Muscle layer of duodenum (tissue), 2 donors: ENCODE data around the gene INSYN2A.

ENCODE experiments used
- H3K27ac ChIP-seq: one replicate; pipeline ENCODE4 v1.7.0; 2013; ENCODE audit warnings: mild to moderate bottlenecking, low read length
- H3K27me3 ChIP-seq: one replicate; pipeline ENCODE4 v1.7.0; 2013; ENCODE audit warnings: low read depth, mild to moderate bottlenecking, control low read depth, low read length
- H3K36me3 ChIP-seq, 2 donors: one replicate each; pipeline ENCODE4 v1.7.0; 2013; ENCODE audit warnings: low read length in 2 of 2, control low read depth in 1 of 2, mild to moderate bottlenecking in 1 of 2; ENCODE audit not compliant: insufficient read depth in 2 of 2, control insufficient read depth in 1 of 2
- H3K4me1 ChIP-seq, 2 donors: one replicate each; pipeline ENCODE4 v1.7.0; 2013; ENCODE audit warnings: low read length in 2 of 2, mild to moderate bottlenecking in 2 of 2, control low read depth in 1 of 2, moderate library complexity in 1 of 2; ENCODE audit not compliant: insufficient read depth in 2 of 2, control insufficient read depth in 1 of 2
- H3K4me3 ChIP-seq, 2 donors: one replicate each; pipeline ENCODE4 v1.7.0; 2013; ENCODE audit warnings: low read length in 2 of 2, low read depth in 1 of 2, mild to moderate bottlenecking in 1 of 2
- H3K9me3 ChIP-seq, 2 donors: one replicate each; pipeline ENCODE4 v1.7.0; 2013; ENCODE audit warnings: low read length in 2 of 2, control low read depth in 1 of 2, mild to moderate bottlenecking in 1 of 2; ENCODE audit not compliant: control insufficient read depth in 1 of 2
- donor health status: healthy.

The INSYN2A gene, protein sequence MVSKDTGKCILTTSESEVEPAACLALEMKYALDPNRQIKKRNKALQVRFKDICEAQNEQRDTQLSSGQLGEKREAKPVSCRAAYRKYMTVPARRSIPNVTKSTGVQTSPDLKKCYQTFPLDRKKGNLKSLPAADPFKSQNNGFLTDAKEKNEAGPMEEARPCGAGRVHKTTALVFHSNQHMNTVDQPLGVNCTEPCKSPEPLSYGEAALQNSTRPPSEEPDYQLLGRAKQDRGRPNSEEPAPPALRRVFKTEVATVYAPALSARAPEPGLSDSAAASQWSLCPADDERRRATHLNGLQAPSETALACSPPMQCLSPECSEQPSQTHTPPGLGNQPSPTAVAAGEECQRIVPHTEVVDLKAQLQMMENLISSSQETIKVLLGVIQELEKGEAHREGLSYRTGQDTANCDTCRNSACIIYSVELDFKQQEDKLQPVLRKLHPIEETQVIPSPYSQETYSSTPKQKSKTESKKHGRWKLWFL

DNA sequence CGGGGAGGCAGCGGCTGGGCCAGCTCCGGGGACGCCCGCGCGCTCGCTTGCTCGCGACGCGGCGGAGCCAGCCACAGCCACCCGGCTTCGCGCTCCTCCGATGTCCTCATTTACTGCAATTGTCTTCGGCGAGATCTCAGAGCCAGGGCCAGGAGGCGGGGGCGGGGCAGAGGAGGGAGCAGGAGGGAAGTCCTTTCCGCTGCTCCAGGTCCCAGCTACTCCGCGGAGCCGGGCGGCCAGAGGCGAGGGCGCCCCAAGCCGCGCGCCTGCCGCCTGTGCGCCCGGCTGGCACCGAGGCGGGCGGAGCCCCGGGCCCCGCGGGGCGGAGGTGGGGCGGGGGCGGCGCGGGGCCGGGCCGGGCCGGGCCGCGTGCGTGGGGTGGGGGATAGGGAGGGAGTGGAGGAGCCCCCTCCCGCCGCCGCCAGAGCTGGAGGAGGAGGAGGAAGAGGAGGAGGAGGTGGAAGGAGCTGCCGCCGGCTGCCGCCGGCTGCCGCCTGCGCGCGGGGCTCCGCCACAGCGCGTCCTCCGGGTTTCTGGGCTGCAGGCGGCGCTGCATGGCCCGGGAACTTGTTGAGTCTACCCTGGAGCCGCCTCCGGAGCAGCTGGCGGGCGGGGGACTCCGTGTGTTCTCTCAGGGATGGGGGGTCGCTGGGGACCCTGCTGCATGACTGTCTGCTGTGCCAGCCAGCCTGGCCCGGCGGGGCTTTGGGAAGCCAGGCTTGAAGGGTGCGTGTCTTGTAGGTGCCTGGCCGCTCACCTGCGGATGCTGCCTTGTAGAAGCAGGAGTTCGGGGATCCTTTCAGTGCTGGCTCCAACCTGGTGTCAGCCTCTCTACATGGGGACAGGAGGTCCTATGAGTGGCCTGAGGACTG is at the start of gene INSYN2A:
TSS of gene INSYN2A (minus strand) at position 310 of the 872 bp plus-strand sequence. CDS start 20,196 bp downstream, outside the sequence.
- Histone ChIP-seq H3K9me3 (no peaks in the 10 kb centered on the region), H3K36me3 (peaks cover 0 to 3% of the 10 kb centered on the region in 2 donors), H3K27ac (no peak within 1 kb of the TSS), H3K4me3 (peak within 1 kb of the TSS in 1 of 2 donors; percentile 61), H3K4me1 (peaks cover 0 to 18% of the 10 kb centered on the region in 2 donors), H3K27me3 (peaks cover 4% of the 10 kb centered on the region)

DNA sequence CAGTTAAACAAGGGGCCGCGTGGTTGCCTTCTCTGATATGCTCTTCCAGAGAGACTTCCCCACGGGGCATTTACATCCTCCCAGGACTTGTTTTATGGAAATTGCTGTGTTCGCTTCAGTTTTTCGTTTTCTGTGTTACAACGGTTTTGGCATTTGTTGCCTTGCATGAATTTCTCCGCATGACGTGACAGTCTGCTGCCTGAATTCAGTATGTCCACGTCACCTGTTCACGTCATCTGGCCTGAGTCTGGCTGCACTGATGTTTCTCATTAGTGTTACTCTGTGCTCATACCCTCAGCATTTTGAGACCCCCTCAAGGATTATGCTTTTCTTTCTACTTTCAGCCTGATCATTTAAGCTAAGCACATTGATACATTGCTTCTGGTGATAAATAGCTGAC is 49.1 kb upstream of the INSYN2A start:
- Histone ChIP-seq H3K4me1 (peaks cover 0 to 5% of the 10 kb centered on the region in 2 donors), H3K36me3 (peaks cover 0 to 9% of the 10 kb centered on the region in 2 donors), H3K27ac (no peak overlapping the region), H3K4me3 (no peak overlapping the region), H3K27me3 (no peaks in the 10 kb centered on the region), H3K9me3 (no peaks in the 10 kb centered on the region)

DNA sequence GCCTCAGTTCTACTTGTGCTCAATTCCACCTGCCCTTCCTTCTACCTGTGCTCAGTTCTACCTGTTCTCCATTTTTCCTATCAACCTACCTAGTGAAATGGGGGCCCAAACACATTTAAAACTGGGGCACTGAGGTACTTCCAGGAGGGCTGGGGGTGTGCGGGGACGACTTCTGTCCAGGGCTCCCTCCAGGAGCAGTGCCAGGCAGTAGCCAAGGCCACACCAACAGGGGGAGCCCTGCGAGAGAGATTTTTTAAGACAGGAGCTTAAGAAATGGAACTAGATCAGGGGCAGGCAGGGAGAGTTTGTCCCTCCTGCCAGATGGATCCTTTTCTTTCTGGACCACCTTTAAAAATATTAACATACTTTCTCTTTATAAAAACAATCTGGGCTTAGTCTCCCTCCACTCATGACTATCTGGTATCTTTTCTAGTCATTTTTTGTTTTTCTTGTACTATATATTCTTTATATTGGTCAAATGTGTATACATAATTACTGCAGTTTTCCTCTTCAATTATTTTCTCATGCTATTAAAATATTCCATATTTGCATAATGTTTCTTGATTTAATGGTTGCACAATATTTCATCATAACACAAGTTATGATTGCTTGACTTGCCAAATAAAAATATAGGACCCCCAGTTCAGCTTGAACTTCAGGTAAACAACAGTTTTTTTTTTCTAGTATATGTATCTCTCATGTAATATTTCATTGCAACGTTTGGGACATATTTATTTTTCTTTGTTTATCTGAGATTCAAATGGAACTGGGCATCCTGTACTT is 47.3 kb upstream of the INSYN2A start:
- peaks cover 0 to 9% of the 10 kb centered on the region in 2 donors for H3K36me3 ChIP-seq

DNA sequence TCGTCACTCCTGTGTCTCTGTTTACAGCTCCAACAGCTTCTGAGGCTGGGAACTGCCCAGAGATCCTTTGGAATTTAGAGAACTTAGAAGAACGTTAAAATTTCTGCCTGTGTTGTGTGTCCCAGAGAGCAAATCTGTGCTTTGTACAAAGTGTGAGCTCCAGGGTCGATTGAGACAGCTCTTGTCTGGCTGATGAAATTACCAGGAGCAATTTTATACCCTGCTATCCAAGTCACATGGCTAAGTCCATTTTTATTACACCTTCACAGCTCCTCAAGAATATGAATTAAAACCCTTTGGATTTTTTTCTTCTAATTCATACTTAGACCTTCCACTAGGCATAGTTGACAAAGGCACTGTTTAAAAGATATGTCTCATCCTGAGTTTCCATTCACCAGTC is 46.5 kb upstream of the INSYN2A start:
- Histone ChIP-seq H3K36me3 (peaks cover 0 to 3% of the 10 kb centered on the region in 2 donors), H3K27me3 (no peaks in the 10 kb centered on the region), H3K27ac (no peak overlapping the region), H3K4me1 (peaks cover 0 to 5% of the 10 kb centered on the region in 2 donors), H3K4me3 (no peak overlapping the region), H3K9me3 (no peaks in the 10 kb centered on the region)

More for the DNA sequence above, 47.3 kb upstream of the INSYN2A start:
- H3K27ac ChIP-seq, result no peak overlapping the region
- H3K4me1 ChIP-seq, result peaks cover 0 to 5% of the 10 kb centered on the region in 2 donors
- H3K4me3 ChIP-seq, result no peak overlapping the region
- H3K9me3 ChIP-seq, result no peaks in the 10 kb centered on the region
- no peaks in the 10 kb centered on the region for H3K27me3 ChIP-seq

DNA sequence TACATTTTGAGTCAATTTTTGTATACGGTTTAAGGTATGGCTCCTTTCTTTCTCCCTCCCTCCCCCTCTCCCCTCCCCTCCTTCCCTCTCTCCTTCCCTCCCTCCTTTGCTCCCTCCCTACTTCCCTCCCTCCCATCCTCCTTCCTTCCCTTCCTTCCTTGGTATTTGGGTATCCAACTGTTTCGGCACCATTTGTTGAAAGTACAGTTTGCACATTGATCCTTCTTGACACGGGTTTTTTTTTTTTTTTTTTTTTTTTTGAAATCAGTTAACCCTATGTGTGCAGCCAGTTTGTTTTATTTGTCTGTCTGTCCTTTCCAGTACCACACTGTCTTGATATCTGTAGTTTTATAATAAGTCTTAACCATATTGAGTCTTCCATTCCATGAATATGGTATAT is 39.9 kb upstream of the INSYN2A start:
- H3K36me3 ChIP-seq, result no peaks in the 10 kb centered on the region
- no peak overlapping the region for H3K4me3 ChIP-seq
- no peaks in the 10 kb centered on the region for H3K27me3 ChIP-seq
- no peaks in the 10 kb centered on the region for H3K4me1 ChIP-seq
- no peaks in the 10 kb centered on the region for H3K9me3 ChIP-seq
- no peak overlapping the region for H3K27ac ChIP-seq

DNA sequence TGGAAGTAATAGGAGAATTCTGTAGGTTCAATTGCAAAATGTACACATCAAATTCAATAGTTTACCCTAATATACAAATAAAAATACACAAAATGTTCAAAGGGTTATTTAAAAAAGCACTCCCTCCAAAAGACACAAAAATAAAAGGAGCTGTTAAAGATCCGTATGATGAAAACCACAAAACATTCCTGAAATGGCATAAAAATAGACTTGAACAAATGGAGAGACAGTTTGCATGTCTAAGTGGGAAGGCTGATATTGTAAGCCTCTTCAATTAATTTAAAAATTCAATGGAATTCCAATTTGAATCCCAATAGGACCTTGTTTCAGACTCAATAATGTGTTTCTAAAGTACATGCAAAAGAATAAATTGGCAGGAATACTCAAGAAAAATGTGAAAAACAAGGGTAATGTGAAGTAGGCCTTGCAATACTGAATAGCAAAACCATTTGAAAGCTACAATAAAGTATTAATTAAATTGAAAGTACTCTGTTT is 38.0 kb upstream of the INSYN2A start:
- Histone ChIP-seq H3K4me3 (no peak overlapping the region), H3K4me1 (no peaks in the 10 kb centered on the region), H3K9me3 (no peaks in the 10 kb centered on the region), H3K27me3 (no peaks in the 10 kb centered on the region), H3K27ac (no peak overlapping the region), H3K36me3 (no peaks in the 10 kb centered on the region)

DNA sequence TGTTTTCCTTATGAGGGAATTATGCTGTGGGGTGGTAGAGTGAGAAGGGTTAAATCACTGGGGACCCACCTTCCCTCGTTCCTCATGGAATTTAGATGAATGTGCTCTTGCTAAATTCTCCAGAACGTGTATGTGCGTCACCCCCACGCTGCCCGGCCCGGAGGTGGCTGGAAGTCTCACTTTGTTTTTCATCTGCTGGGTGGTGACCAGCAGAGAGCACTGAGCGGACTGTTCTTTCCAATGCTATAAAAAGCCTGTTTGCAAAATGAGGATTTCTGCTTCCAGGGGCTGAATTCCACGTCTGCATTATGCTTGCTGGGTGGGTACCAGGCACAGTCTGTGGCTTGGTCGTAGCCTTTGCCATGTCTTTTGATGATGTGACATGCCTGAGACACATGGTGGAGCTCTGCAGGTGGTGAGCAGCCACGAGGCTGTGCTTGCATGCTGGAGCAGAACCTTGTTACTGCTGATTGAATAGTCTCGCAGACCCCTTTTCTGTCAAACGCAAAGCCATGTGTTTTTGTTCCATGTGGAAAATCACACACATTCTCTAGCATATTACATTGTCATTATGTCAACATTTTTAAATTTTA is 31.9 kb upstream of the INSYN2A start:
- no peaks in the 10 kb centered on the region for H3K9me3 ChIP-seq
- H3K4me3 ChIP-seq, result no peak overlapping the region
- no peak overlapping the region for H3K27ac ChIP-seq
- no peaks in the 10 kb centered on the region for H3K27me3 ChIP-seq
- no peaks in the 10 kb centered on the region for H3K36me3 ChIP-seq
- H3K4me1 ChIP-seq, result no peaks in the 10 kb centered on the region

DNA sequence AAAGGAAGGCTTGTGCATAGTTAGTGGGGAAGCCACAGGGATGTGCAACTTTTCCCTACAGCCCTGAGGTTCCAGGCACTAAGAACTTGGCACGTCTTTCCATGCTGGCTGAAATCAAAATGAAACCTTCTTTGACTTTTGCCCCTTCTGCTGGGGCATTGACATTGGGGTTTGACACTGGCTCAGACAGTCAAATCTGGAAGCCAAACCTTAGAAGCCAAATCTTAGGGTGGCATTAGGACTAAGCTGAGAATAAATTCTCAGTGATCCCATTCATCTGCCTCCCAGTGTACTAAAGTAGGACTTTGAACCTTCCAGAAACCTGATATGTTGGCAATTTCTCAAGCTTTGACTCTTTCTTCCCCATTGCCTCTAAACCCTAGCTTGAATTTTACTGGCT is 31.3 kb upstream of the INSYN2A start:
- no peaks in the 10 kb centered on the region for H3K4me1 ChIP-seq
- no peaks in the 10 kb centered on the region for H3K27me3 ChIP-seq
- no peaks in the 10 kb centered on the region for H3K36me3 ChIP-seq
- no peak overlapping the region for H3K4me3 ChIP-seq
- no peak overlapping the region for H3K27ac ChIP-seq
- H3K9me3 ChIP-seq, result no peaks in the 10 kb centered on the region

DNA sequence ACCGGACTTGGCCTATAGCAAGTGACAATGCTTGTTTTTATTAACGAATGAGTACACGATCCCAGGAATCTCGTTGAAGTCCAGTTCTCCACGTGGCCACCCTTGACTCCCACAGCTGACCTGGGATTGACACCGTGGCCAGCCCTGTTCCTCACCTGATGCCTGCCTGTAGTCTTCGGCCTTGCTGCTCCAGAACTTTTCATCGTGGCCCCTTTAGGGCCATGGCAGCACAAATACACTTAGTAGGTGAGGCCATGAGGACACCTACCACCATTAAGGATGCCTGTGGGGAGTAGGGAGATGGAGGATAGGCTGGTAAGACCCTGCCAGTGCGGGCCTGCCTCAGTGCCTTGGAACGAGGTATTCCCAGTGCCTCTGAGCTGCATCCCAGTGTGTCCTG is 30.6 kb upstream of the INSYN2A start:
- no peaks in the 10 kb centered on the region for H3K27me3 ChIP-seq
- no peaks in the 10 kb centered on the region for H3K9me3 ChIP-seq
- no peaks in the 10 kb centered on the region for H3K36me3 ChIP-seq
- no peak overlapping the region for H3K4me3 ChIP-seq
- no peaks in the 10 kb centered on the region for H3K4me1 ChIP-seq
- H3K27ac ChIP-seq, result no peak overlapping the region

DNA sequence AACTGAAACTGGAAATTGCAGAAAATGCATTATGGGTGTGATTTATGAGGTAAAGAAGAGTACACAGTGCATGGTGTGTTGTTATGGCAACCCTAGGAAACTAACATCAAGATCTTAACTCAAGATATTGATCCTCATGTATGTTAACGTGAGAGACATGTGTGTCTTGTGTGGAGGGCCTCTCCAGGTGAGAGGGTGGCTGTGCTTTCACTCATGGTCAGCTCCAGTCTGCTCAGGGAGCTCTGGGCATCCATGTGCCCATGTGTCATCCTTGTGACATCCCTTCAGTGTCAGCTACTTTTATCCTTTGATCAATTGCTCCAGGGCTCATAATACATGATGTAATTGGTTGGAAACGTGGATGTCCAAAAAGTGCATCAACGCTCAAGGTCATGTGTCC is 24.9 kb upstream of the INSYN2A start:
- Histone ChIP-seq H3K36me3 (no peaks in the 10 kb centered on the region), H3K4me3 (no peak overlapping the region), H3K9me3 (no peaks in the 10 kb centered on the region), H3K4me1 (no peaks in the 10 kb centered on the region), H3K27ac (no peak overlapping the region), H3K27me3 (no peaks in the 10 kb centered on the region)
